IMR-90 (cell line): ENCODE data around the gene BLOC1S4. TPM values are rescaled to one million over a fixed set of nuclear protein-coding genes. Genes with fewer than 3 reads are reported as not detected.

ENCODE experiments used
- ATAC-seq: fragments of 200-7000 bp; cut with Tn5 transposase; 2 replicates; pipeline ENCODE4 v1.9.1; 2020; ENCODE audit warnings: low read depth, mild to moderate bottlenecking, moderate library complexity
- BruUV-seq: library from RNA; stranded (reverse); fragments of 400-500 nt; replicated peaks from 2 replicates; lab custom pipeline; 2021; lab: Mats Ljungman, UMichigan
- CTCF ChIA-PET: fragments of 300-600 bp; formaldehyde crosslinking; extraction: SDS; loops from one replicate; lab custom pipeline; 2021; ENCODE audit warnings: antibody characterized with exemption; lab: Yijun Ruan, JAX
- POLR2A ChIA-PET: fragments of 300-600 bp; sonication (Branson Sonifier 250); formaldehyde crosslinking; loops from one replicate; lab custom pipeline; 2022; ENCODE audit warnings: antibody characterized with exemption; ENCODE audit not compliant: unreplicated experiment; lab: Charles Lee
- DNase-seq: peaks from one replicate; pipeline ENCODE4 v3.0.0; 2013
- H2AFZ ChIP-seq: replicated peaks from 2 replicates; pipeline ENCODE3; 2013; ENCODE audit warnings: low read length, mild to moderate bottlenecking; ENCODE audit not compliant: poor library complexity
- H2AK5ac ChIP-seq: 2 replicates; pipeline ENCODE4 v1.6.1; 2013; ENCODE audit warnings: low read depth, low read length, inconsistent platforms
- H2AK9ac ChIP-seq: replicated peaks from 2 replicates; pipeline ENCODE3; 2013; ENCODE audit warnings: mild to moderate bottlenecking, low read depth, low read length, moderate library complexity; ENCODE audit not compliant: poor library complexity
- H2BK120ac ChIP-seq: 2 replicates; pipeline ENCODE4 v1.6.1; 2013; ENCODE audit warnings: low read depth, low read length, inconsistent platforms
- H2BK15ac ChIP-seq: 3 replicates; pipeline ENCODE4 v1.6.1; 2013; ENCODE audit warnings: low read depth, low read length, inconsistent platforms
- H2BK20ac ChIP-seq: 2 replicates; pipeline ENCODE4 v1.6.1; 2013; ENCODE audit warnings: low read depth, mild to moderate bottlenecking, inconsistent platforms, low read length, moderate library complexity
- H2BK5ac ChIP-seq: 2 replicates; pipeline ENCODE4 v1.6.1; 2013; ENCODE audit warnings: mild to moderate bottlenecking, low read depth, low read length, inconsistent platforms; ENCODE audit not compliant: poor library complexity, severe bottlenecking
- H3K14ac ChIP-seq: replicated peaks from 2 replicates; pipeline ENCODE4 v1.6.1; 2013; ENCODE audit warnings: low read depth, low read length, inconsistent platforms
- H3K18ac ChIP-seq: 2 replicates; pipeline ENCODE4 v1.6.1; 2013; ENCODE audit warnings: low read depth, low read length, control low read depth
- H3K23ac ChIP-seq: 2 replicates; pipeline ENCODE4 v1.6.1; 2013; ENCODE audit warnings: low read depth, low read length, inconsistent platforms
- H3K27ac ChIP-seq: 2 replicates; pipeline ENCODE4 v1.5.1; 2013; ENCODE audit warnings: mild to moderate bottlenecking, control low read depth, low read length; ENCODE audit not compliant: insufficient read depth
- H3K27me3 ChIP-seq: 2 replicates; pipeline ENCODE4 v1.6.1; 2013; ENCODE audit warnings: low read length; ENCODE audit not compliant: control insufficient read depth, insufficient read depth
- H3K36me3 ChIP-seq: 2 replicates; pipeline ENCODE4 v1.6.1; 2013; ENCODE audit warnings: low read length, mixed read lengths; ENCODE audit not compliant: control insufficient read depth, insufficient read depth
- H3K4ac ChIP-seq: 2 replicates; pipeline ENCODE4 v1.6.1; 2013; ENCODE audit warnings: low read depth, low read length, inconsistent platforms
- H3K4me1 ChIP-seq: 2 replicates; pipeline ENCODE4 v1.6.1; 2013; ENCODE audit warnings: low read length, mixed read lengths; ENCODE audit not compliant: control insufficient read depth, insufficient read depth
- H3K4me2 ChIP-seq: 2 replicates; pipeline ENCODE4 v1.6.1; 2013; ENCODE audit warnings: low read depth, mild to moderate bottlenecking, control low read depth, low read length, moderate library complexity
- H3K4me3 ChIP-seq: 2 replicates; pipeline ENCODE4 v1.5.1; 2013; ENCODE audit warnings: low read depth, mild to moderate bottlenecking, control low read depth, low read length, moderate library complexity; ENCODE audit not compliant: insufficient read depth
- H3K56ac ChIP-seq: 2 replicates; pipeline ENCODE4 v1.6.1; 2013; ENCODE audit warnings: low read length, inconsistent platforms; ENCODE audit not compliant: insufficient read depth; ENCODE audit errors: extremely low read depth
- H3K79me1 ChIP-seq, 2 experiments: 2 replicates each; pipeline ENCODE4 v1.6.1; 2013; ENCODE audit warnings: low read length in 2 of 2, inconsistent platforms in 1 of 2, low read depth in 1 of 2
- H3K9ac ChIP-seq: 2 replicates; pipeline ENCODE4 v1.6.1; 2013; ENCODE audit warnings: low read depth, low read length, control low read depth
- H3K9me1 ChIP-seq: 2 replicates; pipeline ENCODE4 v1.6.1; 2013; ENCODE audit warnings: low read length, inconsistent platforms; ENCODE audit not compliant: insufficient read depth
- H3K9me3 ChIP-seq: 2 replicates; pipeline ENCODE4 v1.6.1; 2013; ENCODE audit warnings: low read length; ENCODE audit not compliant: control insufficient read depth, insufficient read depth
- H4K20me1 ChIP-seq: 2 replicates; pipeline ENCODE4 v1.6.1; 2013; ENCODE audit warnings: low read length, inconsistent platforms; ENCODE audit not compliant: insufficient read depth
- H4K5ac ChIP-seq: 2 replicates; pipeline ENCODE4 v1.6.1; 2013; ENCODE audit warnings: mild to moderate bottlenecking, low read depth, low read length, control low read depth
- H4K8ac ChIP-seq, 2 experiments: 2 replicates each; pipeline ENCODE4 v1.6.1; 2013; ENCODE audit warnings: low read depth in 2 of 2, low read length in 2 of 2, control low read depth in 1 of 2, inconsistent platforms in 1 of 2
- H4K91ac ChIP-seq: 2 replicates; pipeline ENCODE4 v1.6.1; 2013; ENCODE audit warnings: low read depth, low read length, inconsistent platforms; ENCODE audit not compliant: insufficient read depth
- BHLHE40 ChIP-seq: fragments of 150-350 bp; IDR thresholded peaks from 2 replicates; pipeline ENCODE4 v1.6.1; 2016; ENCODE audit warnings: mild to moderate bottlenecking, low read depth, low read length
- CEBPB ChIP-seq: IDR thresholded peaks from 2 replicates; pipeline ENCODE4 v1.6.1; 2012; ENCODE audit warnings: low read depth, low read length, improper control_type of control experiment
- CTCF ChIP-seq: conservative IDR thresholded peaks from 2 replicates; pipeline ENCODE4 v1.5.1; 2012; ENCODE audit warnings: mild to moderate bottlenecking, low read depth, low read length, improper control_type of control experiment
- FOS ChIP-seq: fragments of 150-350 bp; IDR thresholded peaks from 2 replicates; pipeline ENCODE4 v1.6.1; 2016; ENCODE audit warnings: low read depth, low read length
- MAZ ChIP-seq: IDR thresholded peaks from 2 replicates; pipeline ENCODE4 v1.6.1; 2012; ENCODE audit warnings: low read depth, mild to moderate bottlenecking, low read length, improper control_type of control experiment, moderate library complexity, borderline replicate concordance
- POLR2A ChIP-seq: IDR thresholded peaks from 2 replicates; pipeline ENCODE4 v1.6.1; 2012; ENCODE audit warnings: mild to moderate bottlenecking, low read depth, low read length
- SMC3 ChIP-seq: fragments of 150-350 bp; IDR thresholded peaks from 2 replicates; pipeline ENCODE4 v1.6.1; 2016; ENCODE audit warnings: low read depth, mild to moderate bottlenecking, antibody characterized with exemption, low read length, moderate library complexity
- WGBS, 2 experiments: methylation state at CpG; one replicate each; pipeline versions ENCODE4 v1.1.5 to v1.1.7; 2013; ENCODE audit warnings: missing lambda C conversion rate in 2 of 2; ENCODE audit not compliant: insufficient read length in 1 of 2; ENCODE audit errors: extremely low coverage in 2 of 2; 5-methylcytosine and 5-hydroxymethylcytosine counted together
- dilution Hi-C: fragments of 300-500 bp; cut with HindIII; formaldehyde crosslinking; loops from one replicate; pipeline ENCODE4 v1.14.3; 2018; ENCODE audit warnings: low sequenced_read_pairs; ENCODE audit not compliant: unreplicated experiment
- in situ Hi-C: fragments of 300-500 bp; cut with MboI; formaldehyde crosslinking; loops from 3 replicates; pipeline ENCODE4 v1.14.3; 2019; ENCODE audit warnings: low sequenced_read_pairs, inconsistent platforms, mixed read lengths
- intact Hi-C: fragments of 100-400 bp; cut with micrococcal nuclease; formaldehyde crosslinking; loops from 2 replicates; pipeline ENCODE4 v1.10.0; 2022
- polyA plus RNA-seq, 3 experiments: library from polyadenylated mRNA; depleted of rRNA; stranded (reverse); fragments of >200 nt; gene quantifications; 2 replicates each; pipeline ENCODE4 v1.2.3, GENCODE V29; 2012; ENCODE audit warnings: low replicate concordance in 1 of 3
- total RNA-seq: library from RNA; depleted of rRNA; stranded (reverse); fragments of >200 nt; gene quantifications from 2 replicates; pipeline ENCODE4 v1.2.3, GENCODE V29; 2012

The BLOC1S4 gene
- total and polyA plus RNA-seq, 2 of the 4 experiments (the other 2 are of a cell fraction), result 8.8 to 22.1 TPM

GRCh38 chr4:6727081-6727942, 11.3 kb downstream of the BLOC1S4 start:
- peaks cover 6% of the 10 kb centered on the region for H3K4me1 ChIP-seq
- WGBS, 2 experiments, result 57% methylated on average over 12 of the region's 31 CpGs; no CpG with 5 or more reads in 1 of the 2 experiments
- ATAC-seq, result no peak

More at GRCh38 chr4:6727081-6727942, 11.3 kb downstream of the BLOC1S4 start:
- H3K14ac ChIP-seq, result no peak overlapping the region; the same call in 1 of the 2 replicates
- dilution Hi-C loops (no loop called here), in situ Hi-C loops (no loop called here), intact Hi-C loops (no loop called here)
- H3K9me3 ChIP-seq, result no peaks in the 10 kb centered on the region
- H3K27ac ChIP-seq, result no peak overlapping the region
- peak overlapping the region; percentile 84 for H2AFZ ChIP-seq
- H3K18ac ChIP-seq, result 0 out of 2 replicates have a peak overlapping the region, but pooled peaks have one; percentile 50
- BruUV-seq, result no TSS peak
- H4K91ac ChIP-seq, result no peak overlapping the region
- peak overlapping the region in 1 of 2 experiments; percentile 36; a peak in 1 of 4 replicates for H4K8ac ChIP-seq
- no peaks in the 10 kb centered on the region for H3K27me3 ChIP-seq
- TF ChIP-seq POLR2A (no peak), MAZ (no peak), SMC3 (no peak), CEBPB (no peak), FOS (no peak), CTCF (no peak), BHLHE40 (no peak)
- H2BK5ac ChIP-seq, result no peak overlapping the region
- no peak overlapping the region for H3K23ac ChIP-seq
- no peak for DNase-seq
- no peak overlapping the region for H2AK9ac ChIP-seq
- H4K5ac ChIP-seq, result peak overlapping the region; percentile 79
- H3K79me1 ChIP-seq, result no peaks in the 10 kb centered on the region
- no peak overlapping the region; the same call in 2 of the 3 replicates for H2BK15ac ChIP-seq
- no peaks in the 10 kb centered on the region for H3K36me3 ChIP-seq
- H3K9me1 ChIP-seq, result peaks cover 14% of the 10 kb centered on the region
- no peak overlapping the region for H3K9ac ChIP-seq
- H2BK20ac ChIP-seq, result 0 out of 2 replicates have a peak overlapping the region, but pooled peaks have one; percentile 49
- no peak overlapping the region for H3K56ac ChIP-seq
- no peak overlapping the region for H2AK5ac ChIP-seq
- H3K4ac ChIP-seq, result peak overlapping the region; percentile 29; the same call in 1 of the 2 replicates
- H4K20me1 ChIP-seq, result no peaks in the 10 kb centered on the region
- ChIA-PET POLR2A (interaction anchor here (0.6 kb wide), 1 partner anchor 341 kb away, joined by 4 read pairs; the partner anchor contains the start of gene GRPEL1), CTCF (no interaction called here)
- H3K4me2 ChIP-seq, result no peak overlapping the region
- H2BK120ac ChIP-seq, result no peak overlapping the region
- no peak overlapping the region for H3K4me3 ChIP-seq
